HuH-7 (cell line): ENCODE measurements around the gene PARD6A.
"Not testable (repeated sequence)": the region's sequence is repeated elsewhere in the genome, so short reads cannot be mapped to it uniquely, and the experiment has no call there.

ENCODE experiments used
- DNase-seq: peaks from one replicate; pipeline ENCODE4 v3.0.0; 2011; ENCODE audit warnings: low spot score

PARD6A gene

DNA sequence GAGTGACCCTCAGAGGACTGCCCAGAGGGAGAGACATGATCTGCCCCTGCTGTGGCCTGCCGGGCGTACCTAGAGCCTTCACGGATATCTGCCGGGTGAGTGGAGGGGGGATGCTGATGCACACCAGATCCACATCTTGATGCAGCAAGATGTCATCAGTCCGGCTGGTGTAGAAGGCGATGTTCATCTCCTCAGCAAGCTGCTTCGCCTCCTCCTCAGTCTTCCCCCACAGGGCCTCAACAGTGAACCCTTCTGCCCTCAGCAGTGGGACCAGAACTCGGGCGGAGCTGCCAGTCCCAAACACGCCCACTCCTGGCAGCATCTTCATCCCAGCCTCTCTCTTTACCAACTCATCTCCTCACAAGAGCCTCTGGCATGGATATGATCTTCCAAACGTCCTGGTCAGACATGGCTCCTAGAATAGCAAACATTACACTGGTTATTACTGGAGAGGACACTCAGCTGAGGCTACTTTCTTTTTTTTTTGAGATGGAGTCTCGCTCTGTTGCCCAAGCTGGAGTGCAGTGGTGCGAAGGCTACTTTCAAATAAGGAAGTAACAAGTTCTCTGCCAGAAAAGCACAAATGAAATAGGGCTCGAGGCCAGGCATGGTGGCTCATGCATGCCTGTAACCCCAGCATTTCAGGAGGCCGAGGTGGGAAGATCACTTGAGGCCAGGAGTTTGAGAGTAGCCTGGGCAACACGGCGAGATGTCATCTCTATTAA, 24.8 kb downstream of the PARD6A start:
- no peak for DNase-seq

DNA sequence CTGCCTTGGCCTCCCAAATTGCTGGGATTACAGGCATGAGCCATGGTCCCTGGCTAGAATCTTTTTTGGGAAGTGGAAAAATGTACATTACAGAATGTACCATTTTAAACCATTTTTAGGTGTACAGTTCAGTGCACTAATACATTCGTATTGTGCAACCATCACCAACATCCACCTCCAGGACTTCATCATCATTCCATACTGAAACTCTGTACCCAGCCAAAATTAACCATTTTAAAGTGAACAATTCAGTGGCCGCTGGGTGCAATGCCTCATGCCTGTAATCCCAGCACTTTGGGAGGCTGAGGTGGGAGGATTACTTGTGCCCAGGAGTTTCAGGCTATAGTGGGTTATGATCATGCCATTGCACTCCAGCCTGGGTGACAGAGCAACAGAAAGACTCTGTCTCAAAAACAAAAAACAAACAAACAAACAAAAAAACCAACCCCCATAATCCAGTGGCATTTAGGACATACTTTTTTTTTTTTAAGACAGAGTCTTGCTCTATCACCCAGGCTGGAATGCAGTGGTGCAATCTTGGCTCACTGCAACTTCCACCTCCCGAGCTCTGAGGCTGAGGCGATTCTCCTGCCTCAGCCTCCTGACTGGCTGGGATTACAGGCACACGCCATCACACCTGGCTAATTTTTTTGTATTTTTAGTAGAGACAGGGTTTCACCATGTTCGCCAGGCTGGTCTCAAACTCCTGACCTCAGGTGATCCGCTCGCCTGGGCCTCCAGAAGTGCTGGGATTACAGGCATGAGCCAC, 32.9 kb downstream of the PARD6A start:
- not testable (repeated sequence) for DNase-seq

DNA sequence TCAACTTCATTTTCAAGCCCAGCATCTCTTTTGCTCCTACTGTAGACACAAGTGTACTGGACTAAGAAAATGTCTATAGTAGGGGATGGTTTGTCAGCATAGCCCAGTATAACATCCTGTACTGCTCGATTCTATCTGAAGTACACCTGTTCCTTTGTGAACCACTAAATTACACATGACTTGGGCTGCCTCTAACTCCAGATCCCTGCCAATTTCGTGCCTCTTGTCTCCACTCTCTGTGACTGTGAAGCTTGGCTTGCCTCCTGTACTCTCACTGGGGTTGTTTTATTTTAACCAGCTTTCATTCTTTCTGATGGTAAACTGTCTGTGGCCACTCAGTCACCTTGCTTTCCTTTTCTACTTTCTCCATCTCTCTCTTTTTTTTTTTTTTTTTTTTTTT, 33.9 kb downstream of the PARD6A start:
- DNase-seq = no peak

DNA sequence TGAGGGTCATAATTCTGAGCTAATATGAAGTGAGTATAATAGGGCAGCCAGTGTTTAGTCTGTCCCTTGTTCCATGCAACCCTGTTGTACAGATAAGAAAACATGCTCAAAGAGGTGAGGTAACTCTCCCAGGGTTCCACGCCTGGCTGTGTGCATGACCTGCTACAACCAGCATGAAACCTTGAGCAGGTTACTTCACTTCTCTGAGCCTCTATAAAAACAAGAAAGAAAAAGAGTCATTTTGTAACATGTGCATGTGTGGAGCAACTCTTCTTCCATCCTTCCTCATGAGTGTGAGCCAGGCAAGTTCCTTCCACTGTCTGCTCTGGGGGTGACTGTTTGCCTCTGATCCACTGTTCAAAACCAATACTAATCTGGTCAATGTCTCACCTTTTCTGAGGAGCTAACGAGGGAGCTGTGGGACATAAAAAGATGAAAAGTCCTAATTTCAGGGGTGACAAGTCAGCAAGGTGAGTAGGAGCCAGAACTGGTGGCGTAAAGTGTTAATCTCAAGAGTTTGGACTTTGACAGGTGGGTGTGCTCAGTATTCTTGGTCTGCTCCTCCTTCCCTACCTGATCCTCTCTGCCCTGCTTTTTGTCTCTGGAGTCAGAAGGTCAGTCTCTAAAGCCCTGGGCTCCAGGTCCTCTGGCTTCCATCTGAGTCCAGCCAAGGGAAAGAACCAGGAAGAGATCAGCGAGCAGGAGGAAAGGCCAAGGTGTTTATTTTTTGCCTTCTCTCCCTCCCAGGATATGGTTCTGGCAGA, 36.8 kb downstream of the PARD6A start:
- DNase-seq = no peak

DNA sequence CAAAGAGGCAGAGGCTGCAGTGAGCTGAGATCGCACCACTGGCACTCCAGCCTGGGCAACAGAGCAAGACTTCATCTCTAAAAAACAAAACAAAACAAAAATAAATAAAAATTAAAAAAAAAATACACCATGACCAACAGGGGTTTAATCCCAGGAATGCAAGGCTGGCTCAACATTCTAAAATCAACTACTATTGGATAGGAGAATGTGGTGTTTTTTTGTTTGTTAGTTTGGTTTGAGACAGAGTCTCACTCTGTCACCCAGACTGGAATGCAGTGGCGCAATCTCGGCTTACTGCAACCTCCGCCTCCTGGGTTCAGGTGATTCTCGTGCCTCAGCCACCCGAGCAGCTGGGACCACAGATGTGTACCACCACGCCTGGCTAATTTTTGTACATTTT, 38.5 kb downstream of the PARD6A start:
- no peak for DNase-seq

DNA sequence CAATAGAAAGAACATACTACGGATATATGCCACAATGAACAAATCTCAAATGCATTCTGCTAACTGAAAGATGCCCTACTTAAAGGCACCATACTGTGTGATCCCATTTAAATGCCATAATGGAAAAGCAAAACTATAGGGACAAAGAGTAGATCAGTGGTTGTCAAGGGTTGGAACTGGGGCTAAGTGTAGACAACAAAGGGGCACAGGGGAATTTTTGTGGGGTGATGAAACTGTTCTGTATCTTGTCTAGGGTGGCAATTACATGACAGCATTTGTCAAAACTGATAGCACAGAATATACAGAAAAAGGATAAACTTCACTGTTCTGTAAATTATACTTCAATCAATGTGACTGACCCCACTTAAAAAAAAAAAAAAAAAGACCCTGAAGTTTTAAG, 40.7 kb downstream of the PARD6A start:
- no peak for DNase-seq

DNA sequence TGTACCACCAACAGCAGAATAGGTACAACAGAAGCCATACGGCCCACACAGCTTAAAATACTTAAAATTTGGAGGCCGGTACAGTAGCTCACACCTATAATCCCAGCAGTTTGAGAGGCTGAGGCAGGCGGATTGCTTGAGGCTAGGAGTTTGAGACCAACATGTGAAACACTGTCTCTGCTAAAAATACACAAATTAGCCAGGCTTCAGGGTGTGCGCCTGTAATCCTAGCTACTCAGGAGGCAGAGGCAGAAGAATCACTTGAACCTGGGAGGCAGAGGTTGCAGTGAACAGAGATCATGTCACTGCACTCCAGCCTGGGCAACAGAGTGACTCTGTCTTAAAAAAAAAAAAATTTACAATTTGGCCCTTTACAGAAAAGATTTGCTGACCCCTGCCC, 41.4 kb downstream of the PARD6A start:
- no peak for DNase-seq

DNA sequence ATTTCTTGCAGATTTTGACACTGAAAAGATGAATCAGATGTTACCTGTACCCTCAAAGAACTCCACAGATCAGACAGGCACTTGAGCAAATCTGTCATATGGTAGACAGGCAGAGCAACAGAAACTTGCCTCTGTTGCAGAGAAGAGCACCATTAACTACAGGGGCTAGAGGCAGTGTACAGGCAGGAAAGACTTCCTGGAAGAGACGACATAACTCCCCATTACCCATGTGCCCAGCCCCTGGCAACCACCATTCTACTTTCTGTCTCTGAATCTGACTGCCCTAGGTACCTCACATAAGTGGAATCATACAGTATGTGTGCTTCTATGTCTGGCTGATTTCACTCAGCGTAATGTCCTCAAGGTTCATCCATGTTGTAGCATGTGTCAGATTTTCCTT, 42.9 kb downstream of the PARD6A start:
- no peak for DNase-seq

DNA sequence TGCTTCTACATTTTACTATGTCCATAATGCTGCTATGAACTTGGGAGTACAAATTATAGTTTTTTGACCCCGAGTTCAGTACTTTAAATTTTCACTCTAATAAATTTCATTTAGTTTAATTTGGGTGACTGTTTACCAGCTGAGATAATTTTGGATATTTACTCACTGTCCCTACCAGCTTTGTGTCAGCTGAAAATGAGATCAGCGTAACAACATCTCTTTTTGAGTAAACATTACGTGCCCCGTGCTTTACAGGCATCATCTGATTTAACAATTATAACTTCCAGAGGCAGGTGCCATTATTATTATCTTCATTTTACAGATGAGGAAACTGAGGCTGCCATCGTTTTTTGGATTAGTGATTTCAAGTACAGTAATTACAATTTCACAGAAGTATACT, 43.4 kb downstream of the PARD6A start:
- DNase-seq = no peak

DNA sequence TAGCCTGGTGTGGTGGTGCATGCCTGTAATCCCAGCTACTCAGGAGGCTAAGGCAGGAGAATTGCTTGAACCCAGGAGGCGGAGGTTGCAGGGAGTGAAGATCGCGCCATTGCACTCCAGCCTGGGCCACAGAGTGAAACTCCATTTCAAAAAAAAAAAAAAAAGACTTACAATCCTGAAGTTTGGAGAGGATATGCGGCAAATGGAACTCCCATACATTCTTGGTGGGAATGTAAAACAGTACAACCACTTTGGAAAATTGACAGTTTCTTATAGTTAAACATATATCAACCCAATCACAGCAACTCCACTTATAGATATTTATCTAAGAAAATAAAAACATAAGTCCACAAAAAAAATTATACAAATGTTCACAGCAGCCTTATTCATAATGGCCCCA, 46.5 kb downstream of the PARD6A start:
- no peak for DNase-seq

DNA sequence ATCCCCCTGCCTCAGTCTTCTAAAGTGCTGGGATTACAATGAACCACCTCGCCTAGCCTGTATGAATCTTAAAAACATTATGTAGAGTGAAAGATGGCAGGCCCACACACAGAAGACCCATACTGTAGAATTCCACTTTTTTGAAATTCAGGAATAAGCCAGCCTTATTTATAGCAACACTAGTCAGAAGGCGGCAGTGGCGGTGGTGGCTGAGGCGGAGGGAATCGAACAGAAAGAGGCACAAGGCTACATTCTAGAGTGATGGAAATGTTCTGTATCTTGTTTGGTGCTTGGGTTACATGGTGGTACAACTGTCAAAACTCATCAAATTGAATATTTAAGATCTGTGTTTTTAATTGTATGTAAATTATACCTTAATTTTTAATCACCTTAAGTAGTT, 47.0 kb downstream of the PARD6A start:
- DNase-seq = no peak

DNA sequence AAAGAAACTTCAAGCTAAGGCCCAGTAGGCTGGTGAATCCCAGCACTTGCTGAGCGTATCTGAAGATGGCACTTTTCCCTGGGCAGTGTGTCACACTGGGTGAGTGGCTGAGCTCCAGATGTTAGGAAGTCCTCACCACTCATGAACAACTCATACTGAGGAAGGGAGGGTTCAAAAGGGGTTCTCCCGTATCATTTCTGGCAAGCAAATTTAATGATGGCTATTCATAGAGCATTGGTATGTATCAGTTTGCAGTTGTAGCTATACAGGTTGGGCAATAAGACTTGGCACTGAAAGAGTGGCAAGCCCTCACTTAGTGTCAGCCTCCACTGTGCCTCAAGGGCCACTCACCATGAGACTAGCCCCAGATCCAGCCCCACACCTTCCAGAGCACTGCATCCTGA, 47.6 kb downstream of the PARD6A start:
- DNase-seq = no peak

DNA sequence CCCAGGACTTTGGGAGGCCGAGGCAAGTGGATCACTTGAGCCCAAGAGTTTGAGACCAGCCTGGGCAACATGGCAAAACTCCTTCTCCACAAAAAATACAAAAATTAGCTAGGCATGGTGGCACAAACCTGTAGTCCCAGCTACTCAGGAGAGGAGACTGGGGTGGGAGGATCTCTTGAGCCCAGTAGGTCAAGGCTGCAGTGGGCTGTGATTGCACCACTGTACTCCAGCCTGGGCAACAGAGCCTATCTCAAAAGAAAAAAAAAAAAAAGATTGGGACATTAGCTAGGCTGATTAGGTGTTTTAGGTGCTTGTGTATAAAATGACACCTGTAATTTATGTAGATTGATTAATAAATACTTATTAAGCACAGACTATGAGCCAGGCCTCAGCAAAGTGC, 48.3 kb downstream of the PARD6A start:
- DNase-seq = no peak

DNA sequence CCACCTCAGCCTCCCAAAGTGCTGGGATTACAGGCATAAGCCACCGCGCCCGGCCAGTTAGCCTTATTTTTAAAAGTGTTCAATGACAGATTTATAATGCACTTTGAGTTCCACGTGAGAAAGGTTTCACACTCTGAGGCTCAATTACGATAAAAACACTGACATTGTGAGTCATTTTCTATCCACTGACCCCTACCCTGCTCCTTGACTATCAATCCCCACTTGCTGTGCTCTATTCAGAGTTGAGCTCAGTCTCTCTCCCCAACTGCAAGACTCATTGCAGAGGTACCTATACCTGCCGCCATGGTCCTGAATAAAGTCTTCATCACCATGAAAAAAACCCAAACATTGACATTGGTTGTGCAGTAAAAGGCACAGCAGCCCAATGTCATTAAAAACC, 49.8 kb downstream of the PARD6A start:
- no peak for DNase-seq
